ENCODE measurements around the gene SMAD4. TPM values are rescaled to one million over a fixed set of nuclear protein-coding genes. Genes with fewer than 3 reads are reported as not detected.
A peak's percentile ranks its signal among the peaks of the same experiment; 100 is the strongest.

SMAD4 gene
- polyA plus RNA-seq, 3 donors: 21.0 to 34.0 (median 29.1) TPM

- H3K9ac ChIP-seq (ENCODE audit: insufficient read depth, low read length, poor library complexity, severe bottlenecking): no peak overlapping the region
- intact Hi-C loops (cut with micrococcal nuclease): loop anchor here (10.0 kb wide), 2 partner anchors 165 to 235 kb away; partner anchors contain the start of gene ME2 (in 1 of the 2)
- peaks cover under 1 to 9% of the 10 kb centered on the region in 2 donors for H3K36me3 Mint-ChIP-seq
- H3K4me2 ChIP-seq (replicated peaks; ENCODE audit: extremely low read depth, low read length, poor library complexity, severe bottlenecking): no peak overlapping the region
- no peak overlapping the region for H3K4me3 ChIP-seq (replicated peaks in 1 of 3; ENCODE audit: low read depth in 2 of 3, low read length in 3 of 3)
- H3K4me1 ChIP-seq (ENCODE audit: control insufficient read depth in 1 of 2, insufficient read depth in 2 of 2, low read length in 2 of 2): peaks cover 14 to 17% of the 10 kb centered on the region in 2 donors
- no peak overlapping the region for H3K27ac ChIP-seq (ENCODE audit: low read depth in 1 of 2, low read length in 2 of 2)
- H3K9me3 ChIP-seq (replicated peaks in 1 of 2; ENCODE audit: control insufficient read depth in 1 of 2, insufficient read depth in 1 of 2, low read length in 2 of 2): no peaks in the 10 kb centered on the region
- peak overlapping the region in 3 of 7 donors; percentile 16 to 75 (median 63) for H3K27ac Mint-ChIP-seq
- H3K27me3 ChIP-seq (ENCODE audit: control insufficient read depth in 2 of 2, insufficient read depth in 2 of 2, low read length in 2 of 2): no peaks in the 10 kb centered on the region
- peaks cover 99% of the 10 kb centered on the region for H3K79me2 ChIP-seq (ENCODE audit: insufficient read depth, low read length)
- peaks cover 55% of the 10 kb centered on the region for H3K4me1 Mint-ChIP-seq
- H3K27me3 Mint-ChIP-seq (ENCODE audit: low read depth in 3 of 3): no peaks in the 10 kb centered on the region
- H3K4me3 Mint-ChIP-seq: no peak overlapping the region
- peaks cover 0 to 4% of the 10 kb centered on the region in 2 donors for H3K36me3 ChIP-seq (replicated peaks in 1 of 2; ENCODE audit: control insufficient read depth in 1 of 2, insufficient read depth in 2 of 2, low read length in 2 of 2)
- H3K9me3 Mint-ChIP-seq: peaks cover 0 to 2% (median 0%) of the 10 kb centered on the region in 7 donors
- no peak overlapping the region for H2AFZ ChIP-seq (ENCODE audit: insufficient read depth, low read depth, low read length, poor library complexity, severe bottlenecking)
- TF ChIP-seq, protein P1, sequence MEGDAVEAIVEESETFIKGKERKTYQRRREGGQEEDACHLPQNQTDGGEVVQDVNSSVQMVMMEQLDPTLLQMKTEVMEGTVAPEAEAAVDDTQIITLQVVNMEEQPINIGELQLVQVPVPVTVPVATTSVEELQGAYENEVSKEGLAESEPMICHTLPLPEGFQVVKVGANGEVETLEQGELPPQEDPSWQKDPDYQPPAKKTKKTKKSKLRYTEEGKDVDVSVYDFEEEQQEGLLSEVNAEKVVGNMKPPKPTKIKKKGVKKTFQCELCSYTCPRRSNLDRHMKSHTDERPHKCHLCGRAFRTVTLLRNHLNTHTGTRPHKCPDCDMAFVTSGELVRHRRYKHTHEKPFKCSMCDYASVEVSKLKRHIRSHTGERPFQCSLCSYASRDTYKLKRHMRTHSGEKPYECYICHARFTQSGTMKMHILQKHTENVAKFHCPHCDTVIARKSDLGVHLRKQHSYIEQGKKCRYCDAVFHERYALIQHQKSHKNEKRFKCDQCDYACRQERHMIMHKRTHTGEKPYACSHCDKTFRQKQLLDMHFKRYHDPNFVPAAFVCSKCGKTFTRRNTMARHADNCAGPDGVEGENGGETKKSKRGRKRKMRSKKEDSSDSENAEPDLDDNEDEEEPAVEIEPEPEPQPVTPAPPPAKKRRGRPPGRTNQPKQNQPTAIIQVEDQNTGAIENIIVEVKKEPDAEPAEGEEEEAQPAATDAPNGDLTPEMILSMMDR (IDR thresholded peaks at IDR 0.05): no peak
- 56% methylated on average over 2 of the region's 8 CpGs for WGBS (ENCODE audit: insufficient coverage)
- H4K20me1 ChIP-seq (ENCODE audit: insufficient read depth, low read length): peaks cover 99% of the 10 kb centered on the region
- peak in 1 of 3 donors; percentile 43 for DNase-seq
These were observed 9.4 kb downstream of the SMAD4 start for GRCh38 chr18:51039138-51040112.

DNA sequence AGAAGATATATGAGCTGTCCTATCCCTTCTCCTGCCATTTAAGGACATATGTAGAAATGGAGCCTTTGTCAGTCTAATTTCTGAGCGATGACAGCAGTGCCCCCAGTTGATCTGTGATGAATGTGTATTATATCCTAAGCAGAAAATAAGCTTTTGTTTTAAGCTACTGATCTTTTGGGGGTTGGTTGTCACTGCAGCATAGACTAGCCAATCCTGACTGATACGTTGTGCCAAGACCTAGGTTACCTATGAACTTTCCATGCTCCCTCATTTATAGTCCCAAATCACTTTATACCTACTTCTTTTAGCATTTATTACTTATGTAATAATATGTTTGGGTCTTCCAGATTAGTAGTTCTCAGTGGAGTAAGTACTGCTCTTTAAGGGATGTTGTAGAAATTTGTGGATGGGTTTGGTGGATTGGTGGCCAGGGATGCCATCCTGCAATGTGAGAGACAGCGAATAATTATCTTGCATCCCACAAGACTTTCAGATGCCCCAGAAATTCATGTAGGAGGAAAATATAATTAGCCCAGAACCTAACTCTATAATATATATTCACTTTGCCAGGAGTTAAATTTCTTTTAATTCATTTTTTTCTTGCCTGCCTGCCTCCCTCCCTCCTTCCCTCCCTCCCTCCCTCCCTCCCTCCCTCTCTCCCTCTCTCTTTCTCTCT, 11.8 kb downstream of the SMAD4 start:
- H3K27me3 ChIP-seq (ENCODE audit: control insufficient read depth in 2 of 2, insufficient read depth in 2 of 2, low read length in 2 of 2): no peaks in the 10 kb centered on the region
- WGBS (ENCODE audit: insufficient coverage): no CpG with 5 or more reads among the region's 3 CpGs
- Mint-ChIP-seq H3K9me3 (peaks cover 0 to 2% (median 0%) of the 10 kb centered on the region in 7 donors), H3K36me3 (peaks cover under 1 to 7% of the 10 kb centered on the region in 2 donors), H3K27ac (peak overlapping the region in 2 of 7 donors; percentile 47 to 58), H3K4me3 (no peak overlapping the region), H3K27me3 (ENCODE audit: low read depth in 3 of 3) (no peaks in the 10 kb centered on the region), H3K4me1 (peaks cover 45% of the 10 kb centered on the region)
- H3K27ac ChIP-seq (ENCODE audit: low read depth in 1 of 2, low read length in 2 of 2): no peak overlapping the region
- TF ChIP-seq, protein P1 (IDR thresholded peaks at IDR 0.05): no peak
- H3K4me2 ChIP-seq (replicated peaks; ENCODE audit: extremely low read depth, low read length, poor library complexity, severe bottlenecking): no peak overlapping the region
- intact Hi-C loops (cut with micrococcal nuclease): no loop called here
- H2AFZ ChIP-seq (ENCODE audit: insufficient read depth, low read depth, low read length, poor library complexity, severe bottlenecking): no peak overlapping the region
- H4K20me1 ChIP-seq (ENCODE audit: insufficient read depth, low read length): peaks cover 98% of the 10 kb centered on the region
- no peak for DNase-seq
- H3K4me3 ChIP-seq (replicated peaks in 1 of 3; ENCODE audit: low read depth in 2 of 3, low read length in 3 of 3): no peak overlapping the region
- H3K4me1 ChIP-seq (ENCODE audit: control insufficient read depth in 1 of 2, insufficient read depth in 2 of 2, low read length in 2 of 2): peaks cover 8 to 9% of the 10 kb centered on the region in 2 donors
- H3K79me2 ChIP-seq (ENCODE audit: insufficient read depth, low read length): peaks cover 99% of the 10 kb centered on the region
- H3K9me3 ChIP-seq (replicated peaks in 1 of 2; ENCODE audit: control insufficient read depth in 1 of 2, insufficient read depth in 1 of 2, low read length in 2 of 2): no peaks in the 10 kb centered on the region
- H3K9ac ChIP-seq (ENCODE audit: insufficient read depth, low read length, poor library complexity, severe bottlenecking): no peak overlapping the region
- H3K36me3 ChIP-seq (replicated peaks in 1 of 2; ENCODE audit: control insufficient read depth in 1 of 2, insufficient read depth in 2 of 2, low read length in 2 of 2): peaks cover 1 to 4% of the 10 kb centered on the region in 2 donors
